HG02840 (cell line): ENCODE results near the gene SELENBP1.
"Not testable (repeated sequence)": the region's sequence is repeated elsewhere in the genome, so short reads cannot be mapped to it uniquely, and the experiment has no call there.

ENCODE experiments used
- ATAC-seq: cut with Tn5 transposase; IDR thresholded peaks from one replicate; pipeline ENCODE4 v1.9.1; 2021; ENCODE audit warnings: mild to moderate bottlenecking, moderate library complexity, moderate number of reproducible peaks; ENCODE audit not compliant: unreplicated experiment, low FRiP score

The SELENBP1 gene

GRCh38 chr1:151384584-151384983, 12.1 kb upstream of the SELENBP1 start:
- ATAC-seq: no peak

- no peak for ATAC-seq
Observed at GRCh38 chr1:151377150-151377884, 4.8 kb upstream of the SELENBP1 start.

- no peak for ATAC-seq
Observed at GRCh38 chr1:151373196-151373595, 691 bp upstream of the SELENBP1 start.

- no peak for ATAC-seq
Observed at GRCh38 chr1:151371370-151372057, 991 bp downstream of the SELENBP1 start.

GRCh38 chr1:151370211-151370911, 2.1 kb downstream of the SELENBP1 start:
- ATAC-seq: no peak

- no peak for ATAC-seq
Observed at GRCh38 chr1:151369621-151370048, 2.9 kb downstream of the SELENBP1 start.

- no peak for ATAC-seq
Observed at GRCh38 chr1:151369302-151369610, 3.2 kb downstream of the SELENBP1 start.

GRCh38 chr1:151368393-151369301, 3.9 kb downstream of the SELENBP1 start:
- ATAC-seq: no peak

- ATAC-seq: no peak
Observed at GRCh38 chr1:151367658-151368392, 4.7 kb downstream of the SELENBP1 start.

- ATAC-seq: no peak
Observed at GRCh38 chr1:151364996-151365395, 7.5 kb downstream of the SELENBP1 start.

GRCh38 chr1:151362308-151363155, 10.0 kb downstream of the SELENBP1 start:
- no peak for ATAC-seq

- ATAC-seq: no peak
Observed at GRCh38 chr1:151361883-151362282, 10.6 kb downstream of the SELENBP1 start.

GRCh38 chr1:151356696-151357095, 15.8 kb downstream of the SELENBP1 start:
- no peak for ATAC-seq

GRCh38 chr1:151352021-151352718, 20.3 kb downstream of the SELENBP1 start:
- no peak for ATAC-seq

GRCh38 chr1:151350323-151350722, 22.2 kb downstream of the SELENBP1 start:
- ATAC-seq: not testable (repeated sequence)

- no peak for ATAC-seq
Observed at GRCh38 chr1:151347523-151348246, 24.8 kb downstream of the SELENBP1 start.

- ATAC-seq: peak; percentile 94
Observed at GRCh38 chr1:151346769-151347522, 25.6 kb downstream of the SELENBP1 start, which contains the start of gene RFX5. RFX5 (minus strand) TSS chr1:151347252; CDS start chr1:151346320, 932 bp downstream.
